Measurements from ENCODE around the gene TOX4. TPM values are rescaled to one million over a fixed set of nuclear protein-coding genes. Genes with fewer than 3 reads are reported as not detected.

TOX4 gene
- total RNA-seq (10 to 100 TPM; 42.8 to 82.9 TPM), polyA plus RNA-seq (10 to 100 TPM; 16.4 to 41.3 TPM)
- long read RNA-seq, donor 1, full-length matches to known transcripts, result 13 of 122 reads
- long read RNA-seq, donor 1, partial matches to known transcripts, result 98 of 122 reads
- long read RNA-seq, donor 1, other reads (novel, unspliced or antisense), result 11 of 122 reads
- long read RNA-seq, donor 2, partial matches to known transcripts, result 22 of 59 reads
- long read RNA-seq, donor 2, other reads (novel, unspliced or antisense), result 34 of 59 reads
- long read RNA-seq, donor 3, full-length matches to known transcripts, result 6 of 78 reads
- long read RNA-seq, donor 3, partial matches to known transcripts, result 64 of 78 reads
- long read RNA-seq, donor 3, other reads (novel, unspliced or antisense), result 8 of 78 reads
- long read RNA-seq, donor 4, transcript TOX4-208 (4 exons, 704 nt), result major isoform, 6 of 79 reads
- long read RNA-seq, donor 4, partial matches to known transcripts, result 52 of 79 reads
- long read RNA-seq, donor 4, other reads (novel, unspliced or antisense), result 21 of 79 reads
- long read RNA-seq, donor 5, full-length matches to known transcripts, result 18 of 191 reads
- long read RNA-seq, donor 5, partial matches to known transcripts, result 85 of 191 reads
- long read RNA-seq, donor 5, other reads (novel, unspliced or antisense), result 88 of 191 reads

DNA sequence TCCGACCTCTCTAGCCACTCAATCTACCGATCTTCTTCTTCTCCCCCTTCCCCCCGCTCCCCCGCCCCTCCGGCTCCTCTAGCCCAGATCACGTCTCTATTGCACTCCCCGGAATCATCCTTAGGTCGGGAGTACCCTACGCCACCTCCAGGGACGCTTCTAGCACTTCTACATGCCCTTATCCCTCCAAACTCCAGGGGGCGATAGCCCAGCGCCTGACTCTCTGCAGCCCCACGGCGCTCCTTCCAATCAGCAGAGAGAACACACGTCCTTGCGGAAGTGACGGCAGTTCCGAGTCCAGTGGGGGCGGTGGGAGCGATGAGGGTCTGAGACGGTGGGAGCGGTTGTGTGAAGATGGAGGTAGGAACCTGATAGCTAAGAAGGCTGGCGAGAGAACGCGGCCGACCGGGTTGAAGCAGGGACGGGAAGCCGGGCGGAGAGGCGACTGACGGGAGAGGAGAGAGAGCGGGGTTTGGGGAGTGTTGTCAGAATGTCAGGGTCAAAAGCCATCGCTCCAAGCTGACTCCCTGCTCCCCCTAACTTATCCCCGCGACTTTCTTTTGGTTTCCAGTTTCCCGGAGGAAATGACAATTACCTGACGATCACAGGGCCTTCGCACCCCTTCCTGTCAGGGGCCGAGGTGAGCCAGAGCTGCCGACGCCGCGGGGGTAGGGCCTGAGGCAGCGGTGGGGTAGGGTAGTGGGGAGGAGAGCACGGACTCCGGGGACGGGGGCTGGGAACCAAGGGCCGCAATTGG, at the start of gene TOX4, which contains the start of gene RAB2B:
TOX4 (plus strand) TSS at position 271 of the 757 bp plus-strand sequence; CDS start at position 355, 84 bp downstream.
RAB2B (minus strand) TSS at position 35 of the 757 bp plus-strand sequence. CDS start 87 bp downstream, outside the sequence.
- H3K9me3 ChIP-seq (ENCODE audit: control insufficient read depth in 4 of 4, insufficient read depth in 3 of 4, low read length in 3 of 4), result no peaks in the 10 kb centered on the region
- H3K9ac ChIP-seq (ENCODE audit: insufficient read depth in 1 of 2, low read length in 2 of 2), result peak within 1 kb of the TSS; percentile 87 to 96
- ATAC-seq (ENCODE audit: insufficient read depth, low FRiP score), result peak; percentile 99
- TF ChIP-seq, protein P1, sequence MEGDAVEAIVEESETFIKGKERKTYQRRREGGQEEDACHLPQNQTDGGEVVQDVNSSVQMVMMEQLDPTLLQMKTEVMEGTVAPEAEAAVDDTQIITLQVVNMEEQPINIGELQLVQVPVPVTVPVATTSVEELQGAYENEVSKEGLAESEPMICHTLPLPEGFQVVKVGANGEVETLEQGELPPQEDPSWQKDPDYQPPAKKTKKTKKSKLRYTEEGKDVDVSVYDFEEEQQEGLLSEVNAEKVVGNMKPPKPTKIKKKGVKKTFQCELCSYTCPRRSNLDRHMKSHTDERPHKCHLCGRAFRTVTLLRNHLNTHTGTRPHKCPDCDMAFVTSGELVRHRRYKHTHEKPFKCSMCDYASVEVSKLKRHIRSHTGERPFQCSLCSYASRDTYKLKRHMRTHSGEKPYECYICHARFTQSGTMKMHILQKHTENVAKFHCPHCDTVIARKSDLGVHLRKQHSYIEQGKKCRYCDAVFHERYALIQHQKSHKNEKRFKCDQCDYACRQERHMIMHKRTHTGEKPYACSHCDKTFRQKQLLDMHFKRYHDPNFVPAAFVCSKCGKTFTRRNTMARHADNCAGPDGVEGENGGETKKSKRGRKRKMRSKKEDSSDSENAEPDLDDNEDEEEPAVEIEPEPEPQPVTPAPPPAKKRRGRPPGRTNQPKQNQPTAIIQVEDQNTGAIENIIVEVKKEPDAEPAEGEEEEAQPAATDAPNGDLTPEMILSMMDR (IDR thresholded peaks at IDR 0.05; ENCODE audit: control extremely low read depth, extremely low read depth), result peak; percentile 96
- 1% methylated on average over 49 of the region's 49 CpGs for WGBS, 2 donors
- H3K4me3 ChIP-seq, result peak within 1 kb of the TSS; percentile 87
- DNase-seq, result peak; percentile 99 to 100 (median 99)
- peak within 1 kb of the TSS; percentile 79 to 94 for H3K27ac ChIP-seq (ENCODE audit: low read depth in 1 of 2, low read length in 1 of 2)
- peaks cover 0 to 13% (median 10%) of the 10 kb centered on the region in 5 donors for H3K4me1 ChIP-seq (ENCODE audit: control insufficient read depth in 5 of 5, insufficient read depth in 5 of 5, low read length in 5 of 5)
- peaks cover 0 to 10% (median 6%) of the 10 kb centered on the region in 4 donors for H3K36me3 ChIP-seq (ENCODE audit: control insufficient read depth in 4 of 4, insufficient read depth in 4 of 4, low read length in 4 of 4)
- no peaks in the 10 kb centered on the region for H3K27me3 ChIP-seq (ENCODE audit: control insufficient read depth in 3 of 3, insufficient read depth in 3 of 3, low read length in 2 of 3)

DNA sequence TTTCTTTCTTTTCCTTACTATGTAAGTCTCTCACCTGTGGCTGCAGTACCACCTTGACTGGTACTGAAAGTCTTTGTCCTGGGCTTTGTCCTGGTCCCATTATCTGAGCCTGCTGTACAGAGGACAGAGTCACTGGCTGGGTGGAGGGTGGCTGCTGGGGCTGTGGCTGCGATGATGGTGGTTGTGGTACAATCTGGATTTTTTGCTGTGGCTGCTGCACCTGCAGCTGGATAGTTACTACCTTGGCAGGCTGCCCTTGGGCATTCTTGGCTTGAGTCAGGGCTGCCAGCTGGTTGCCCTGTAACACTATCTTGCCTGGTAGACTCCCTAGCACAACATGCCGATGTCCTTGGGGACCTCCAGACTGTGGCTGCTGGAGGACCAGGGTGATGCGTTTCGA, 48.1 kb upstream of the TOX4 start:
- Histone ChIP-seq H3K27ac (ENCODE audit: low read depth in 1 of 2, low read length in 1 of 2) (no peak overlapping the region), H3K4me1 (ENCODE audit: control insufficient read depth in 5 of 5, insufficient read depth in 5 of 5, low read length in 5 of 5) (no peaks in the 10 kb centered on the region), H3K36me3 (ENCODE audit: control insufficient read depth in 4 of 4, insufficient read depth in 4 of 4, low read length in 4 of 4) (peaks cover 32 to 63% (median 47%) of the 10 kb centered on the region in 4 donors), H3K4me3 (no peak overlapping the region), H3K9me3 (ENCODE audit: control insufficient read depth in 4 of 4, insufficient read depth in 3 of 4, low read length in 3 of 4) (no peaks in the 10 kb centered on the region), H3K27me3 (ENCODE audit: control insufficient read depth in 3 of 3, insufficient read depth in 3 of 3, low read length in 2 of 3) (no peaks in the 10 kb centered on the region), H3K9ac (ENCODE audit: insufficient read depth in 1 of 2, low read length in 2 of 2) (no peak overlapping the region)
- TF ChIP-seq, protein P1 (IDR thresholded peaks at IDR 0.05; ENCODE audit: control extremely low read depth, extremely low read depth), result no peak
- ATAC-seq (ENCODE audit: insufficient read depth, low FRiP score), result no peak
- DNase-seq, result no peak
- WGBS, 2 donors, result 94 to 96% methylated on average over 4 of the region's 4 CpGs

DNA sequence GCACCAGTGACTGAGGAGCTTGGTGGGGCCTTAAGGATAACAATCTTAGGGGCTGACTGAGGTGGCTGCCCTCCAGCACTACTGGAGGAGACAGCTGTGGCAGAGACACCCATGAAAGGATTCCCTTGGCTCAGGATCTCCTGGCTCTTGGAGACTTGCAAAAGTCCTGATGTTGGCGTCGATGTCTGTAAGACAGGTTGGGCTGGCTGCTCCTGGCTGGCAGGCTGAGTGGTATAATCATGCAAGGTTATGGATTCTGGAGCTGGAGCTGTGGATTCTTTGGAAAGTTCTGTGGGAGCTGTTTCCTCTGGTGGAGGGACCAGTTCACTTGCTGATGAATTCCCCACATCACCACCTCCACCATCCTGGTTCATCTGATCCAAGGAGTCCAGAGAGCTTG, 45.9 kb upstream of the TOX4 start:
- WGBS, 2 donors, result 97 to 100% methylated on average over 2 of the region's 2 CpGs
- H3K9me3 ChIP-seq (ENCODE audit: control insufficient read depth in 4 of 4, insufficient read depth in 3 of 4, low read length in 3 of 4), result no peaks in the 10 kb centered on the region
- peaks cover 0 to 13% (median 0%) of the 10 kb centered on the region in 5 donors for H3K4me1 ChIP-seq (ENCODE audit: control insufficient read depth in 5 of 5, insufficient read depth in 5 of 5, low read length in 5 of 5)
- DNase-seq (no peak), ATAC-seq (ENCODE audit: insufficient read depth, low FRiP score) (no peak)
- H3K4me3 ChIP-seq, result no peak overlapping the region
- H3K27me3 ChIP-seq (ENCODE audit: control insufficient read depth in 3 of 3, insufficient read depth in 3 of 3, low read length in 2 of 3), result no peaks in the 10 kb centered on the region
- peaks cover 20 to 44% (median 36%) of the 10 kb centered on the region in 4 donors for H3K36me3 ChIP-seq (ENCODE audit: control insufficient read depth in 4 of 4, insufficient read depth in 4 of 4, low read length in 4 of 4)
- H3K9ac ChIP-seq (ENCODE audit: insufficient read depth in 1 of 2, low read length in 2 of 2), result no peak overlapping the region
- TF ChIP-seq, protein P1 (IDR thresholded peaks at IDR 0.05; ENCODE audit: control extremely low read depth, extremely low read depth), result no peak
- H3K27ac ChIP-seq (ENCODE audit: low read depth in 1 of 2, low read length in 1 of 2), result no peak overlapping the region
